Measurements from ENCODE around the gene SYNE2.

GRCh38 chr14:64061115-64061514 lies 208.3 kb downstream of the SYNE2 start:
- TF ChIP-seq CTCF (IDR thresholded peaks at IDR 0.05) (no peak), POLR2A (IDR thresholded peaks at IDR 0.05; ENCODE audit: low read depth) (no peak)

Data from esophagus muscularis mucosa (tissue), 3 donors.